GM18867 (cell line): ENCODE results near the gene PTBP3.
A peak's percentile ranks its signal among the peaks of the same experiment; 100 is the strongest.

Experiments
- ATAC-seq: cut with Tn5 transposase; IDR thresholded peaks from one replicate; pipeline ENCODE4 v1.9.1; 2021; ENCODE audit warnings: mild to moderate bottlenecking, moderate library complexity; ENCODE audit not compliant: unreplicated experiment

The PTBP3 gene

DNA sequence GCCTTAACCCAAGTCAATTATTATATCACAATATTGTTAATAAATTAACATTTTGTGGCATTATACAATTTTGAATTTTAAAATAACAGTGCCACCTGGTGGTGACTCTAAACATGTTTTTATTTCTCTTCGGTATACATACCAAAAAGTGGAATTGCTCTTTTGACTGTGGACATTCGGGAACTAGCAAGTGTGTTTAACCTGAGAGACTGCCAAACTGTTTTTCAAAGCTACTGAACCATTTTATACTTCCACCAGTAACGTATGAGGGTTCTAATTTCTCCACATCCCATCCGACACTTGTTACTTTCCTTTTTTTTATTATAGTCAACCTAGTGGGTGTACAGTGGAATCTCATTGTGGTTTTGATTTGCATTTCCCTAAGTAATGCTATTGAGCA, 28.2 kb upstream of the PTBP3 start:
- ATAC-seq, result no peak

DNA sequence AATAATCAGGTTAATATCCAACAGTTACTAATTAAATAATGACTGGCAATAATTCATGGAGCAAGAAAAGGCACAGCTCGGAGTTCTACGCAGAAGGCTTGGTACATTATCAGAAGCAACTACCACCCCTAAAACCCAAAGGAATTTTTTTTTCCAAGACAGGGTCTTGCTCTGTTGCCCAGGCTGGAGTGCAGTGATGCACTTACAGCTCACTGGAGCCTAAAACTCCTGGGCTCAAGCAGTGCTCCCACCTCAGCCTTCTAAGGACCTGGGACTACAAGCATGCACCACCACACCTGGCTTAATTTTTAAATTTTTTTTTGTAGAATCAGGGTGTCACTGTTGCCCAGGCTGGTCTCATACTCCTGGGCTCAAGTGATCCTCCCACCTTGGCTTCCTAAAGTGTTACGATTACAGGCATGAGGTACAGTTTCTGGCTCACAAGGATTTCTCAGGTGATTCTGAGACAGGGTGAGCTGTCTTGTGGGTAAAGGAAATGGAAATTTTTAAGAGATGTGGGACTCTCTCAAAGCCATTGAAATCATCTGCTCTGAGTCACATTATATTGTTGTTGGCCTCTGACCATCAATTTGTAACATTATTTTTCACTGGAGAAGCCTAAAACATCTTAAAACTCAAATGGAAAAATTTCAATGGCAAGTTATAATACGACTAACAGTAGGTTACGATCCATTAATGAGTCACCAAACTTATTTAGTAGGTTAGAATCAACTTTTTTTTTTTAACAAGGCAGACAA, 26.8 kb upstream of the PTBP3 start:
- ATAC-seq, result no peak

- no peak for ATAC-seq
Measured at GRCh38 chr9:112355427-112355897, 22.0 kb upstream of the PTBP3 start.

- no peak for ATAC-seq
Measured at GRCh38 chr9:112354081-112354743, 20.8 kb upstream of the PTBP3 start.

- ATAC-seq, result no peak
Measured at GRCh38 chr9:112352209-112352608, 18.8 kb upstream of the PTBP3 start.

DNA sequence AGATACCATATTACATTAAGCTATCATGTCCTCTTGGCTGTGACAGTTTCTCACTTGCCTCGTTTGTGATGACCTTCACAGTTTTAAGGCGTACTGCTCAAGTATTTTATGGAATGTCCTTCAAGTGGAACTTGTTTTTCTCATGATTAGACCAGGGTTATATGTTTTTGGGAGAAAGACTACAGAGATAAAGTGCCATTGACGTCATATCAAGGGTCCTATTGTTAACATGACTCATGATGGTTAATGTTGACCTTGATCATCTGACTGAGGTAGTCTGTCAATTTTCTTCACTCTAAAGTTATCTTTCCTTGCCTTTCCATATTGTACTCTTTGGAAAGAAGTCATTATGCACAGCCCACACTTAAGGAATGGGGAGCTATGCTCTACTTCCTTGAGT, 17.8 kb upstream of the PTBP3 start:
- no peak for ATAC-seq

GRCh38 chr9:112349008-112349333, 15.6 kb upstream of the PTBP3 start:
- no peak for ATAC-seq

- ATAC-seq, result no peak
Measured at GRCh38 chr9:112348257-112349007, 15.0 kb upstream of the PTBP3 start.

DNA sequence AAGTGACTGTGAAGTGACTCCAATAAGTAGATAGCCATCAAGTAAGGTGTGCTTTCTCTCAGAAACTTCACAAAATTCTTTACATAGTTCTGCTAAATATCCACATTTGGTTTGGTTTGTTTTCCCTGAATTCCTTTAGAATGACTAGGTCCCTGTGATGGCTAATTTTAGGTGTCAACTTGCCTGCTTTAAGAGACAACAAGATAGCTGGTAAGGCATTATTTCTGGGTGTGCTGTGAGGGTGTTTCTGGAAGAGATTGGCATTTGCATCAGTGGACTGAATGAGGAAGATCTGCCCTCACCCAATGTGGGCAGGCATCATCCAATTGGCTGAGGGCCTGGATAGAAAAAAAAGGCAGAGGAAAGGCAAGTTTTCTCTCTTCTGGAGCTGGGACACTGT, 8.3 kb upstream of the PTBP3 start:
- no peak for ATAC-seq

DNA sequence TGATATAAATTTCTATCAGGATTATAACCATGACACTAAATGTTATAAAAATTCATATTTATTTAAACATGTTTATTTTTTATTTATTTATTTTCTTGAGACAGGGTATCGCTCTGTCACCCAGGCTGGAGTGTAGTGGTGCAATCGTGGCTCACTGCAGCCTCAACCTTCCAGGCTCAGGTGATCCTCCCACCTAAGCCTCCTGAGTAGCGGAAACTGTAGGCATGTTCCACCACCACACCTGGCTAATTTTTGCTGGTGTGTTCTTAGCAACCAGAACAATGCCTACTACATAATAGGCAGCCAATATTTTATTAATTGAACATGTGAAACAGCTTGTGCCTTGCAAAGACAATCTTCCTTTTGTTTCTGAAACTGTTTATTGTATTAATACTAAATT, 6.5 kb upstream of the PTBP3 start:
- ATAC-seq, result no peak

DNA sequence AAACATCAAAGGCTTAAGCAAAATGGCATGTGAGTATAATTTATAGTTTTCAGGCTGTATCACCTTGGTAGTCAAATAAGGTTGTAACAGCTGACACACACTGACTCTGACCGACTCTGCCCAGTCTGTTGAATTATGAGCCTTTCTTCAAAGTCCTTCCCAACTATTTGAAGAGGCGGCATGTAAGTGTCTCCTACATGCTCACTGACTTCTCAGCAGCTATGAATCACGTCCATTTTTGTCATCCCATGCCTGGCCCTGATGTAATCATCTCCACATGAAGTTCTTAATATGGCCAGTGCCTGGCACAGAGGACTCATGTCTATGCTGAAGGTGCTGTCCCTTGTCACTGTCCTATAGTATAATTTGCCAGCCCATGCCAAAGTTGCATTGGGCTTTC, 5.1 kb upstream of the PTBP3 start:
- no peak for ATAC-seq

DNA sequence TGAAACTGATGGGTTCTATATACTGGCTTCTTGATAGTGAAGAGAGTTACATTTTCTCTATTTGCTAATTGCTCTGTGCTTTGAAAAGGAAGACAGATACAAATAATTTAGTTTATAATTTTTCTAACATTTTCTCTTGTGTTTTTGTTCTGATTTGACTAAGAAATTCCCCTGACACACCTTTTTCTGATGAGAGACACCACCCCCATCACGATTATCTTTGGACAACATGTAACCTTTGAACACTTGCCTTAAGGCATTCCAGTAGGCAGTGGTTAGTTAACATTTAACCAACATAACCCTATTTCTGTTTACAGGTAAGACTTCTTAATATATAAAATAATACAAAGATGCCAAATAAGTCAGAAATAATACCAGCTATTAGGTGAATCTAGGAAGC, 4.1 kb upstream of the PTBP3 start:
- ATAC-seq, result no peak

- no peak for ATAC-seq
Measured at GRCh38 chr9:112334432-112334841, 1.0 kb upstream of the PTBP3 start.

DNA sequence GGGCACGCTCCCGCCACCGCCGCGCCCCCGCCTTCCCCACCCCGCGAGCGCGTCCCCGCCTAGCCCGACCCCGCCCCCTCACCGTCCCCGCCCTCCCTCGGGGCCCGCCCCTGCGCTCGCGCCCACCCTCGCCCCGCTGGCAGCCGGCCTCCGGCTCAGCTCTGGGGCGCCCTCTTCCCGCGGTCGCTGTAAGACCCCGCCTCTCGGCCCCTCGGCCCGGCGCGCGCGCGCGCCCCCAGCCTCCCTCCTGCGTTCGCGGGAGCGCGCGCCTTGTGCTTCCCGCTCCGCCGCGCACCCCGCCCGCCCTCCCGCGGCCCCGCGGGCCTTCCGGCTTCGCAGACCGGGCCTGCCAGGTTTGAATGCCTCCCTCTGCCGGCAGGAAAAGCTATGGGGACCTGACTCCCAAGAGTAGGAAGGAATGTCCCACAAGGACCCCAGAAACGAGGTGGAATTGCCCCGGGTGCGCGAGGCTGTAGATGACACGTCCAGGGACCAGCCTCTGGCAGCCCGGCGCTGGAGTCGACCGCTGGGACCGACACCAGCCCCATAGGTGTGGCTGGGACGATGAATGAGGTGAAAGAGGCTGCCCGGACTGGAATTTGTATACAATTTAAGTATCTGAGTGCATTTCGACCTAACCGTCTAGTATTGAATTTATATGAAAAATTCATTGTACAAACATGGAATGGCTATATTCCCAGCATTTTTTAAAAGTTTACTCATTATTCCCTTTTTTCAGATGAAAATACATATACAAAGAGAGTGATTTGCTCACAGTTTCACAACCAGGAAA, 416 bp upstream of the PTBP3 start:
- ATAC-seq, result peak; percentile 73

DNA sequence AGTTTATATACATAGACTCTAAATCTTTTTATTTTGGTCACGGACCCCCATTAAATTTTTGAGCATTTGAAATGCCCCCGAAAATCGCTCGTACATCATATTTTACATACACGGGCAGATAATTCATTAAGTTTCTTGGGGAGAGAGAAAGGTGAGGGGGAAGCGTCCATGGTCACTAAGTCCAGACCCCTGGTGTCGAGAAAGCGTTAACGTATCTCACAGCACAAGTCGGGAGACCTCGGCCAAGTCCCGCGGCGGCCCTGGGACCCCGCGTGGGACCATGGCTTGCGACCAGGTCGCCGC, 794 bp downstream of the PTBP3 start:
- no peak for ATAC-seq

DNA sequence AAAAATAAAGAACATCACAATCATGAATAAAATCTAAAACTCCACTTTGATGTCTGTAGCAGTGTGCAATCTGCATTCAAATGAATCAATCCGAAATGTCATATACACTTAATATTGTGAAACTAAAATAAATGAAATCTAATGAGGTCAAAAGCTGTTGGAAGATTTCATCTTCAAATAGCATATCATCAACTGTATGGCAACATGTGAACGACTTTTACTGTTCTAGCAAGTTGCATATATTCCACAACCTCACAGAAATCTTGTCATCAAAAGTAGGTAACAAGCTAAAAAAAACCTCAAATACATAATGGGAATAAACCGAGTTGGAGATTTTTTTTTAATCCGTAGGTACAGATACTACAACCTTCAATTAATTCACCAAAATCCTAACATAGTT, 1.2 kb downstream of the PTBP3 start:
- no peak for ATAC-seq

DNA sequence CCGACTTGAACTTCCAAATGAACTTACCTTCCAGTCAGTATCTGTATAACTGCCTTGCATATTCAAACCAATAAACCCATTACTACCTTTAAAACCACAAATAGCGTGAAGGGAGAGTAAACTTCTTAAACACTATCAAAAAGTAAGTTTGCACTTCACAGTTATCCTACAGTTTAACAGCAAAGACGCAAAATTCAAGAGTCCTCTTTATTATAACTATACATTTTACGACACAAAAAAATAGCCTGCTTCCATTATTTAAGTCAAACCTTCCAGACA, 1.8 kb downstream of the PTBP3 start:
- ATAC-seq, result no peak

DNA sequence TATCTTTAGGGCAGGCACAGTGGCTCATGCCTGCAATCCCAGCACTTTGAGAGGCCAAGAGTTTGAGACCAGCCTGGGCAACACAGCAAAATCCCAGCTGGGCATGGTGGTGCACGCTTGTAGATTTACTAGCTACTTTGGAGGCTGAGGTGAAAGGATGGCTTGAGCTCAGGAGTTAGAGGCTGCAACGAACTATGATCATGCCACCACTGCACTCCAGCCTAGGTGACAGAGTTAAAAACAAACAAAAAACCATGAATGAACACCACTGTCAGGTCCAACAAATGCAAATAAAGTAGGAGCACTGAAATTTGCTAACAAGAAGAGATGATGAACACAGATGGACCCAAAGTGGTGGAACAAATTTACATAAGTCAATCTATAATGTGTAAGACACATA, 4.9 kb downstream of the PTBP3 start:
- ATAC-seq, result no peak

- no peak for ATAC-seq
Measured at GRCh38 chr9:112327718-112328450, 5.5 kb downstream of the PTBP3 start.

- no peak for ATAC-seq
Measured at GRCh38 chr9:112326194-112326593, 7.2 kb downstream of the PTBP3 start.

GRCh38 chr9:112325600-112325999, 7.8 kb downstream of the PTBP3 start:
- ATAC-seq, result no peak
